AG09309 (cell line): ENCODE data around the gene PARP6.
A peak's percentile ranks its signal among the peaks of the same experiment; 100 is the strongest.

Experiments used
- DNase-seq: peaks from one replicate; pipeline ENCODE4 v3.0.0-alpha.2; 2010; ENCODE audit warnings: low read depth
- H3K4me3 ChIP-seq: 2 replicates; pipeline ENCODE4 v1.5.1; 2011; ENCODE audit warnings: mild to moderate bottlenecking, low read depth, low read length, moderate library complexity; ENCODE audit not compliant: control insufficient read depth
- TF ChIP-seq, protein P1 (sequence below): IDR thresholded peaks from 2 replicates; pipeline ENCODE4 v1.5.1; 2011; ENCODE audit warnings: mild to moderate bottlenecking, low read depth, low read length, inconsistent platforms; ENCODE audit not compliant: insufficient read depth, control insufficient read depth; ENCODE audit errors: missing control alignments

PARP6 gene

DNA sequence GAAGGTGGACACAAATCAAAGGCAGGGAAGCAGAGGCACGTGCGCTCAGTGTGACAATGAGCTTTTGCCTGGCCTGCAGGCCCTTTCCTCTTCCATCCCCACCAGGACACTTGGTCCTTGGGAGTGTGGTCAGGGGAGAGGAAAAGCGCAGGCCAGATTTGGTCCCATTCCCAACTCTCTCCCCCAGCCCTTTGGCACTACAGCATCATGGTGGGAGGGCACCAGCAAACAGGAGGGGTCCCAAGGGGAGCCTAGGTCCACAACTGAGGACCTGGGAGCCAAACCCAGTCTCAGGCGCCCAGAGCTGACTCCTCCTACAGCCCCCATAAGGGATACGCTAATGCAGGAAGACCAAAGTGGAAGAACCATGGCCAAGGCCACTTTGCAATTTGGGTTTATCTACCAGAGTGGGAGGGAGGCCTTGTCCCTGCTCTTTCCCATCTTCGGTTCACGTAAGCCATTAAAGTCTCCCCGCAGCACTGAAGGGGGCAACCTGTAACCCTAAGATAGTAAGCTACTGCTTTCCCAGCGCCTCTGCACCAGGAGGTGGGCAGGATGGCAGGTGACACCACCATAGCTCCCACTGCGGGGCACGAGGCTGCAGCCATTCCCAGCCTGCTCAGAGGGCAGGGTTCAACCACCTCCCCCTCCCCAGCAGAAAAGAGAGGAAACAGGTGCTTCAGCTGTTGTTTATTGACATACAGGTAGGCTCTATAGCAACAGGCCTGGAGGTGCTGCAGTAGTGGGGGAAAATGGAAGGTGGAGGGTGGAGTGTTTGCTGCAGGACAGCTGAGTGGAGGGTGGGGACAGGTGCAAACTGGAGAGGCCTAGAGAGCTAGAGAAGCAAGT, 73.8 kb downstream of the PARP6 start:
- no peak overlapping the region for H3K4me3 ChIP-seq
- TF ChIP-seq, protein P1, sequence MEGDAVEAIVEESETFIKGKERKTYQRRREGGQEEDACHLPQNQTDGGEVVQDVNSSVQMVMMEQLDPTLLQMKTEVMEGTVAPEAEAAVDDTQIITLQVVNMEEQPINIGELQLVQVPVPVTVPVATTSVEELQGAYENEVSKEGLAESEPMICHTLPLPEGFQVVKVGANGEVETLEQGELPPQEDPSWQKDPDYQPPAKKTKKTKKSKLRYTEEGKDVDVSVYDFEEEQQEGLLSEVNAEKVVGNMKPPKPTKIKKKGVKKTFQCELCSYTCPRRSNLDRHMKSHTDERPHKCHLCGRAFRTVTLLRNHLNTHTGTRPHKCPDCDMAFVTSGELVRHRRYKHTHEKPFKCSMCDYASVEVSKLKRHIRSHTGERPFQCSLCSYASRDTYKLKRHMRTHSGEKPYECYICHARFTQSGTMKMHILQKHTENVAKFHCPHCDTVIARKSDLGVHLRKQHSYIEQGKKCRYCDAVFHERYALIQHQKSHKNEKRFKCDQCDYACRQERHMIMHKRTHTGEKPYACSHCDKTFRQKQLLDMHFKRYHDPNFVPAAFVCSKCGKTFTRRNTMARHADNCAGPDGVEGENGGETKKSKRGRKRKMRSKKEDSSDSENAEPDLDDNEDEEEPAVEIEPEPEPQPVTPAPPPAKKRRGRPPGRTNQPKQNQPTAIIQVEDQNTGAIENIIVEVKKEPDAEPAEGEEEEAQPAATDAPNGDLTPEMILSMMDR, result no peak
- DNase-seq, result no peak

DNA sequence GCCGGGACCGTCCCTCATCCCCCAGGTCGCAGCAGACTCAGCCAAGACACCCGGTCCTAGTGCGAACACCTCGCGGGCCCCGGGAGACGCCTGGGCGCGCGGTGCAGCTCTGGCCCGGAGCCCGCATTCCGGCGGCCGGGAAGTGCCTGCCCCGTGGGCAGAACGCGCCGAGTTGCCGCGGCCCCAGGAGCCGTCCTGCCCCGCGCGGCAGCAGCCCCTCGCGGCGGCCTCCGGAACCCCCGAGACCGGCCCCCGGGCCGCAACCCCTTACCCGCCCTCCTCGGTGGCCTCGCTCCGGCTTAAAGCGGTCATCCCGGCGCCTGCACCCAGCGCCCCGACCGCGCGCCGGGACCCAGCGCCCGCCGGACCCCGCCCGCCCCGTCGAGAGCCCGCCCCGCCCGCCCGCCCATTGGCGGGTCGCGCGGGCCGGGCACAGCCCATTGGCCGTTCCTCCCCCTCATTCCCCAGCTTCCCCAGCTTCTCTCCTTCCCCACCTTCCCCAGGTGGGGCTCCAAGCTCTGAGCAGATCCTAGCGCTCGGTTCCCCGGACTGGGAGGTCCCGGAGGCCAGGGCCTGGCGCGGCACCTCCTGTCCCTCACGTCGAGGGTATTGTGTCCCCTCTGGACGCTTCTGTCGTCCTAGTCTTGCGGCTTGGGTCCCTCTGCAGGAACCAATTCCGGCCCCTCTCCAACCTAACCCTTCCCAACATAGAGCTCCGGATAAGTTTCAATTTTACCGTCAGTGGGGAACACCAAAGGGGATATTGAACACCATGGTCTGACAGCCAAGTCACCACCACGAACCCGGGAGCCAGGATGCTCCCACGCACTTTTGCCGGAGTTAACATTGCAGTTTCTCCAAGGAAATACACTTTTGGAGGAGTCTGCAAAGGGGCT, 74.6 kb downstream of the PARP6 start, which contains the start of gene GRAMD2A:
Gene GRAMD2A (minus strand): TSS at position 328 of the 896 bp plus-strand sequence.
- H3K4me3 ChIP-seq, result peak within 1 kb of the TSS; percentile 1
- no peak for DNase-seq
- TF ChIP-seq, protein P1, result no peak

DNA sequence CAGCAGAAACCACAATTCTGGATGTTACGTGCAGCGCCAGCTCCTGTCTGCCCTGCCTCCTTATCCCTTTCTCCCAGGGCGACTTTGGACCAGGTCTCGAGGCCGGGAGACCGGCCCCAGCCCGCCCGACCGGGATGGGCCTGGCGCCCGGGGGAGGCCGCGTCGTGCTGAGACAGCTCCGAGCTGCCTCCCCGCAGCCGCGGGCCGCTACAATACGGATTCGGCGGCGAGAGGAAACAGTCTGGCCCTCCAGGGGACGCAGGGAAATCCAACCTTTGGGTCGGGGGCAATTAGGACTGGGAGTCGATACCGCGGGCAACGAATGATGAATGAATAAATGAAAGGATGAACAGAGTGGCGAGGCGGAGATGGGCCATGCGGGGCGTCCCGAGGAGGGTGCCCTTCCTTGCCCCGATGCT, 75.3 kb downstream of the PARP6 start:
- TF ChIP-seq, protein P1, result no peak
- H3K4me3 ChIP-seq, result no peak overlapping the region
- no peak for DNase-seq

DNA sequence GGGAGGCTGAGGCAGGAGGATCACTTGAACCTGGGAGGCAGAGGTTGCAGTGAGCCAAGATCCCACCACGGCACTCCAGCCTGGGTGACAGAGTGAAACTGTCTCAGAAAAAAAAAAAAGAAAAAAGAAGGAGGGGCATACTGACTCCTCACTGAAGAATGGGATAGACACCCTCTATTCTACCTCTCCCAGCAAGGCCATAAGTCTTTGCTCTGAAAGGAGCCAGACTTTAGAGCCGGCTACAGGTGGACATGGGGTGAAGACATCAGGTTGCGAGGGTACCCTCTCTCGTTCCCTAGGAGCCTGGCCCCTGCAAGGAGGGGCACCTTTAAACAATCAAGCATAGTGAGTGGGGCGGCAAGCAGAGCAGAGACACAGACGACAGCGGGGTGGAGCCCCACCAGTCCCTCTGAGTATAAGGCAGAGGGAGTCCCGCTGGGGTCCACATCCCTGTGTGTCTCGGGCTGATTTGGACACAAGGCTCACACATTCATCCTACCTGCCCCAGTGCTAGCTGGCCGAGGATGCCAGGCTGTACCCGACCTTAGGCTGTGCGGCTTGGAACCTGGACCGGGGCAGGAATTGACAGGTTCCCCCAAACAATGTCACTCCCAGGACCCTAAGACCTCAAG, 75.8 kb downstream of the PARP6 start:
- TF ChIP-seq, protein P1, result no peak
- DNase-seq, result no peak
- H3K4me3 ChIP-seq, result no peak overlapping the region

- TF ChIP-seq, protein P1, result no peak
- no peak for DNase-seq
- no peak overlapping the region for H3K4me3 ChIP-seq
These were observed 77.2 kb downstream of the PARP6 start for GRCh38 chr15:72195101-72195511.

DNA sequence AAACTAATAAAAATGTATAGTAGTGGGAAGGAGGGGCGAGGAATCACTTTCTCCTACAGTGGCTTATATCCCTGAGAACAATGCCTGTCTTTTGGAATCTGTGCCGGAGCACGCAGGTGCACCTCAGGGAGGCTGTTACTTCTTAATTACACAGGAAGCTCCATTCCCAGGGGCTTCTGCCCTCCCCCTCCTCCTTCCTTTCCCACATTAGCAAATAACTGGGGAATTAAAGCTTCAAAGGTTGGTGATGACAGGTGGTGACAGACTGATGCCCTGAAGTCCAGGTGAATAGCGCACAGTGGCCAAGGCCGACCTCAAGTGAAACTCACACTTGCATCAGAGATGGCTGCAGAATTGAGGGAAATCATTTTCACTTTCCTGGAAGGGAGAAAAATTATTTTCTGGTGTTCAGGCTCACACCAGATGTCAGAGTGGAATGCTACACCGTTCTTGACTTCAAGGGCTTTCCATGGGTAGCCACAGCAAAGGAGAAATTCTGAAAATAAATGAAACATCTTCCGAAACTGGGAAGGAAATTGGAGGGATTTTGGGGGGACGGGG, 78.4 kb downstream of the PARP6 start:
- TF ChIP-seq, protein P1, result no peak
- H3K4me3 ChIP-seq, result no peak overlapping the region
- no peak for DNase-seq
